IPS-20b (cell line): ENCODE results near the gene UMODL1.

Experiments used
- H3K27ac ChIP-seq: one replicate; pipeline ENCODE4 v1.5.1; 2013; ENCODE audit warnings: low read length
- H3K27me3 ChIP-seq: 2 replicates; pipeline ENCODE4 v1.6.1; 2013; ENCODE audit warnings: mild to moderate bottlenecking, low read length, inconsistent platforms; ENCODE audit not compliant: insufficient read depth
- H3K36me3 ChIP-seq: 2 replicates; pipeline ENCODE4 v1.6.1; 2013; ENCODE audit warnings: low read depth, mild to moderate bottlenecking, inconsistent platforms, low read length, moderate library complexity; ENCODE audit not compliant: insufficient read depth
- H3K4me1 ChIP-seq: 2 replicates; pipeline ENCODE4 v1.6.1; 2013; ENCODE audit warnings: mild to moderate bottlenecking, control low read depth, inconsistent platforms, low read length, moderate library complexity; ENCODE audit not compliant: insufficient read depth
- H3K4me3 ChIP-seq: 2 replicates; pipeline ENCODE4 v1.5.1; 2013; ENCODE audit warnings: mild to moderate bottlenecking, low read length, inconsistent platforms
- H3K9ac ChIP-seq: 2 replicates; pipeline ENCODE4 v1.6.1; 2013; ENCODE audit warnings: low read depth, mild to moderate bottlenecking, inconsistent platforms, low read length, moderate library complexity
- H3K9me3 ChIP-seq: 2 replicates; pipeline ENCODE4 v1.6.1; 2013; ENCODE audit warnings: mild to moderate bottlenecking, low read depth, low read length, inconsistent platforms; ENCODE audit not compliant: insufficient read depth

The UMODL1 gene

GRCh38 chr21:42030311-42030710 lies 40.8 kb upstream of the UMODL1 start:
- Histone ChIP-seq H3K9ac (no peak overlapping the region), H3K36me3 (no peaks in the 10 kb centered on the region), H3K9me3 (no peaks in the 10 kb centered on the region), H3K4me3 (no peak overlapping the region), H3K27ac (no peak overlapping the region), H3K27me3 (no peaks in the 10 kb centered on the region), H3K4me1 (no peaks in the 10 kb centered on the region)

GRCh38 chr21:42031241-42031640 lies 39.9 kb upstream of the UMODL1 start:
- Histone ChIP-seq H3K9ac (no peak overlapping the region), H3K9me3 (no peaks in the 10 kb centered on the region), H3K27me3 (no peaks in the 10 kb centered on the region), H3K36me3 (no peaks in the 10 kb centered on the region), H3K4me1 (no peaks in the 10 kb centered on the region), H3K27ac (no peak overlapping the region), H3K4me3 (no peak overlapping the region)

DNA sequence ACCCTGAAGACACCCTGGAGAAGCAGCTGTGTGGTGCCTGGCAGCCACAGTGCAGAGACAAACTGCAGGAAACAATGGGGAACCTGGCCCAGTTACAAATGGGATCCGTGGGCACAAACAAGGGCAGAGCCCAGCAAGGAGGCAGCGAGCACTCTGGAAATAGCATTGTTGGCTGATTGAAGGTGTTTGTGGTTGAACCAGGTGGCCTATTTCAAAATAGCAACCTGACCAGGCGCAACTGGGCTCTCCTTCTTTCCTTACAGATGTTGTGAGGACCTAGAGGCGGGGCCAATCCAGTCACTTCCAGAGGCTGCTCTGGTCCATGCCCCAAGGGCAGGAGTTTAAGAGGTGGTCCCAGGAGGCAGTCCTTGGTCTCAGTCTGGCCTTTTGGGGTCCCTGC lies 39.3 kb upstream of the UMODL1 start:
- Histone ChIP-seq H3K9me3 (no peaks in the 10 kb centered on the region), H3K4me3 (no peak overlapping the region), H3K36me3 (no peaks in the 10 kb centered on the region), H3K27me3 (no peaks in the 10 kb centered on the region), H3K27ac (no peak overlapping the region), H3K4me1 (no peaks in the 10 kb centered on the region), H3K9ac (no peak overlapping the region)

GRCh38 chr21:42032266-42032665 lies 38.9 kb upstream of the UMODL1 start:
- no peaks in the 10 kb centered on the region for H3K4me1 ChIP-seq
- no peak overlapping the region for H3K27ac ChIP-seq
- H3K9me3 ChIP-seq: no peaks in the 10 kb centered on the region
- H3K9ac ChIP-seq: no peak overlapping the region
- H3K4me3 ChIP-seq: no peak overlapping the region
- H3K27me3 ChIP-seq: no peaks in the 10 kb centered on the region
- no peaks in the 10 kb centered on the region for H3K36me3 ChIP-seq

GRCh38 chr21:42032968-42033367 lies 38.1 kb upstream of the UMODL1 start:
- H3K4me3 ChIP-seq: no peak overlapping the region
- no peaks in the 10 kb centered on the region for H3K4me1 ChIP-seq
- no peaks in the 10 kb centered on the region for H3K36me3 ChIP-seq
- no peak overlapping the region for H3K27ac ChIP-seq
- no peaks in the 10 kb centered on the region for H3K9me3 ChIP-seq
- H3K27me3 ChIP-seq: no peaks in the 10 kb centered on the region
- H3K9ac ChIP-seq: no peak overlapping the region

DNA sequence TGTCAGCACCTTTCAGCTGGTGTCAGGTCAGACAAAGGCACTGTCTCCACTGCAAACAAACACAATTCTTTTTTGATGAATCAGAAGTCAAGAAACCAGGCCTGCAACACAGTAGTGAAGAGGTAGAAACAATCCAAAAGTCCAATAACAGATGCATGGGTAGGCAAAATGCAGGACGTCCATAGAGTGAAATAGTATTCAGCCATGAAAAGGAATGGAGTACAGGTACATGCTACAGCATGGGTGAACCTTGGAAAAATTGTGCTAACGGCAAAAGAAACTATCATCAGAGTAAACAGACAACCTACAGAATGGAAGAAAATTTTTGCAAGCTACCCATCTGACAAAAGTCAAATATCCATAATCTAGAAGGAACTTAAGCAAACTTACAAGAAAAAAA lies 34.8 kb upstream of the UMODL1 start:
- Histone ChIP-seq H3K9me3 (no peaks in the 10 kb centered on the region), H3K36me3 (no peaks in the 10 kb centered on the region), H3K9ac (no peak overlapping the region), H3K4me1 (no peaks in the 10 kb centered on the region), H3K27ac (no peak overlapping the region), H3K27me3 (no peaks in the 10 kb centered on the region), H3K4me3 (no peak overlapping the region)

DNA sequence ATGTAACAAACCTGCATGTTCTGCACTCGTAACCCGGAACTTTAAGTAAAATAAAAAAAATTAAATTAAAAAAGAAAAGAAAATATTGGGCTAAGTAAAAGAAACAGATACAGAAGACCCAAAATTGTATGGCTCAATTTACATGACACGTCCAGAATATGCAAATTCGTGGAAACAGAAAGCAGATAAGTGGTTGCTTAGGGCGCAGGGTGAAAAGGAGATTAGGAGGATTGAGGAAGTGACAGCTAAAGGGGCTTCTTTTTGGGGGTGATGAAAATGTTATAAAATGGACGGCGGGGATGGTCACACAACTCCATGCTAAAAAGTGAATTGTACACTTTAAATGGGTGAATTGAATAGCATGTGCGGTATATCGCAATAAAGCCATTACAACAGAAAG lies 33.6 kb upstream of the UMODL1 start:
- Histone ChIP-seq H3K36me3 (no peaks in the 10 kb centered on the region), H3K4me1 (no peaks in the 10 kb centered on the region), H3K9me3 (no peaks in the 10 kb centered on the region), H3K27me3 (no peaks in the 10 kb centered on the region), H3K27ac (no peak overlapping the region), H3K9ac (no peak overlapping the region), H3K4me3 (no peak overlapping the region)

DNA sequence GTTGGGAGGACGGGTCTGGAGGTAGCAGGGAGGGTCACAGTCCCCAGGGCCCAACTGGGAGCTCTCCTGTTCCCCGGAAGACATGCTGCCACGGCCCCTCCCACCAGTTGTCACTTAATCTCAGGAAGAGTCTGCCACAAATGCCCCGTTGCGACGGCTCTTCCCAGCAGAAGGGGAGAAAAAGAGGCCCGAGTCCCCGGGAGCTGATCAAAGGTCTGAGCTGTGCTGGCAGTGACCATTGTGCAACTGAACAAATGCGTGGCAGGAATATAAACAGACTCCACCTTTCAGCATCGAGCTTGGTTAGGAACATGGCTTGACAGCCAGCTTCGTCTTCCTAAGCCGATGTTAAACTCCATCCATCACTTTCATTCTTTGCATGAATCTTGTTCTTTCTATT lies 33.2 kb upstream of the UMODL1 start:
- Histone ChIP-seq H3K9ac (no peak overlapping the region), H3K27ac (no peak overlapping the region), H3K4me3 (no peak overlapping the region), H3K9me3 (no peaks in the 10 kb centered on the region), H3K36me3 (no peaks in the 10 kb centered on the region), H3K4me1 (no peaks in the 10 kb centered on the region), H3K27me3 (no peaks in the 10 kb centered on the region)

DNA sequence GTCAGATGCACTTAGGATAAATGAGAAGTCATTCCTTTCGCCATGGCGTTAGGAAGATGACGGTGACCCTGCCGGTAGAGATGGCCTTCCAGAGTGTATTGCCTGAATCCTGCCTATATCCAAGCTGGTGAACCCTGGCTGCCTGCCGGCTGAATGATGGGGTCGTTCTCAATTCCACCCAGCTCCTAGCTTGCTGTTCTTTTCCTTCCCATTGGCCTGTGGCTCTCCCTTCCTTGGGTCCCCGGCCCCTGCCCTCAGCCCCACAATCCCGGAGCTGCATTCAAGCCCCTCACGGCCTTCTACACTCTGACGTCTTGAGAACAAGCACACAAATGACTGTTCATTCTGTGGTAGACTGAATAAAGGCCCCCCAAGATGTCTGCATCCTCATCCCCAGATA lies 32.7 kb upstream of the UMODL1 start:
- Histone ChIP-seq H3K27me3 (no peaks in the 10 kb centered on the region), H3K27ac (no peak overlapping the region), H3K36me3 (no peaks in the 10 kb centered on the region), H3K4me3 (no peak overlapping the region), H3K9me3 (no peaks in the 10 kb centered on the region), H3K4me1 (no peaks in the 10 kb centered on the region), H3K9ac (no peak overlapping the region)

DNA sequence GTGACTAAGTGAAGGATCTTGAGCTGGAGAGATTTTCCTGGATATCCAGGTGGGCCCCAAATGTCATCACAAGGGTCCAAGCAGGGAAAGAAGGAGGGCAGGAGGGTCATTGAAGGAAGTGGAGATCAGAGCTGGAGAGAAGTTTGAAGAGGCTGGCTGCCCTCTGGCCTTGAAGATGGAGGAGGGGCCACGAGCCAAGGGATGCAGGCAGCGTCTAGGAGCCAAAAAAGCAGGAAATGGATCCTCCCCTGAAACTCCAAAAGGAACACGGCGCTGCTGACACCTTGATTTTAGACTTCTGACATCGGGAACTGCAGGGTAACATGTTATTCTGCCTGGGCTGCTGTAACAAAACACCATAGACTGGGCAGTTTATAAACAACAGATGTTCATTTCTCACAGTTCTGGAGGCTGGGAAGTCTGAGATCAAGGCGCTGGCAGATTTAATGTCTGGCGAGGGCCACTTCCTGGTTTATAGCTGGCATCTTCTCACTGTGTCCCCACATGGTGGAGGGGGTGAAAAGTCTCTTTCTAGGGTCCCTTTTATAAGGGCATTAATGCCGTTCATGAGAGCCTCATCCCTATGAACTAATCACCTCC lies 32.2 kb upstream of the UMODL1 start:
- no peaks in the 10 kb centered on the region for H3K9me3 ChIP-seq
- H3K27ac ChIP-seq: no peak overlapping the region
- no peaks in the 10 kb centered on the region for H3K36me3 ChIP-seq
- H3K27me3 ChIP-seq: no peaks in the 10 kb centered on the region
- no peak overlapping the region for H3K9ac ChIP-seq
- no peaks in the 10 kb centered on the region for H3K4me1 ChIP-seq
- H3K4me3 ChIP-seq: no peak overlapping the region

- Histone ChIP-seq H3K9me3 (no peaks in the 10 kb centered on the region), H3K27ac (no peak overlapping the region), H3K4me3 (no peak overlapping the region), H3K27me3 (no peaks in the 10 kb centered on the region), H3K9ac (no peak overlapping the region), H3K4me1 (no peaks in the 10 kb centered on the region), H3K36me3 (no peaks in the 10 kb centered on the region)
These were observed 31.6 kb upstream of the UMODL1 start for GRCh38 chr21:42039470-42039901.

GRCh38 chr21:42039911-42040351 lies 31.2 kb upstream of the UMODL1 start:
- Histone ChIP-seq H3K9ac (no peak overlapping the region), H3K27ac (no peak overlapping the region), H3K4me3 (no peak overlapping the region), H3K27me3 (no peaks in the 10 kb centered on the region), H3K4me1 (no peaks in the 10 kb centered on the region), H3K9me3 (no peaks in the 10 kb centered on the region), H3K36me3 (no peaks in the 10 kb centered on the region)
